Tongue (tissue), 2 donors: ENCODE data around the gene ZPLD1. TPM values are rescaled to one million over a fixed set of nuclear protein-coding genes. Genes with fewer than 3 reads are reported as not detected.

ENCODE experiments used
- DNase-seq: peaks from one replicate; pipeline ENCODE4 v3.0.0-alpha.2; 2015
- total RNA-seq: library from RNA; depleted of rRNA; stranded (reverse); fragments of >200 nt; gene quantifications from one replicate; pipeline ENCODE4 v1.2.3, GENCODE V29; 2014

The ZPLD1 gene
- total RNA-seq: not detected

DNA sequence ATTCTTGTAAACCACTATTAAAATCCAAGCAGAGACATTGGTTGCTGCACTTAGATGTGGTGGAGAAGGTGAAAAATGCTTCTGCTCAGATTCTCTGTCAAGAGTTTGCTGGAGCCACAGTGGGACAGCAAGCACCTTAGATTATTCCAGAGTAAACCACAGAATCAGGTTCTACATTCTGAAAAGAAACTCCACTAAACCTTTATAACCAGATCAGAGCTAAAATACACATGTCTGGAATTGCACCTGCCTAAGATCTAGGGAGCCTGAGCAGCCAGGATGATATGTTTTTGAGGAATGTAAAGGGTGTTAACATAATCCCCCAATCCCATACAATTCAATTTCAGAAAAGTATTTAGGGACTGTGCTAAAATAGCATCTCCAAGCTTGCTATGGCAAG, at the start of gene ZPLD1:
ZPLD1 (plus strand) TSS at position 301 of the 400 bp plus-strand sequence. CDS start 3,473 bp downstream, outside the sequence.
- no peak for DNase-seq

DNA sequence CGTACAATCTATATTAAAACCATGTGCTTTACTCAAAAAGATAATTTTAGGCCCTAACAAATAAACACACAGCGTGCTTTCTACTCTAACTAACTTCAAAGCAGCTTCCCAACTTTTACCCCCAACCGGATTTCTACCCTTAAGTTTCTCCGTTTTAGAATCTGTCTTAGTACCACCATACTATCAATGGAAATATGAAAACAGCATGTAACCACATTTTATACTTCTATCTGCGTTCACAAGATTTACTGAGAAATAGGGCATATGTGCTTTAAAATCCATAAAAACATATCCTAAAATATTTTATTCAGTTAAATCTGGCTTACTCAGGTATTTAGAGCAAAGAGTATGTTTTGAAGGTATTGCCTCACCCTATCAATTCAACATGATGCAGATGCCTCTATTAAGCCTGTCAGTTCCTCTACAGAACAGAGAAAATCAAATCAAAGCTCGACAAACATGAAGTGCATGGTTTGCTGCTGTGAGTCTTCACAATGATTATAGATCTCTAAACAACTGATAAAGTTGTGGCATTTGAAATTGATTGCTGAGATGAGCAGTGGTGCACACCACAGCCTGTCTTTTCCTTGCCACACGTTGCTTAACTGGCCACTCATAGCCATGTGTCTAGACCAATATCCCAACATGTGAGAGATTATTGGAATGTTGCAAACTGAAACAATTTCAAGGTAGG, 44.5 kb upstream of the ZPLD1 start:
- DNase-seq: no peak

DNA sequence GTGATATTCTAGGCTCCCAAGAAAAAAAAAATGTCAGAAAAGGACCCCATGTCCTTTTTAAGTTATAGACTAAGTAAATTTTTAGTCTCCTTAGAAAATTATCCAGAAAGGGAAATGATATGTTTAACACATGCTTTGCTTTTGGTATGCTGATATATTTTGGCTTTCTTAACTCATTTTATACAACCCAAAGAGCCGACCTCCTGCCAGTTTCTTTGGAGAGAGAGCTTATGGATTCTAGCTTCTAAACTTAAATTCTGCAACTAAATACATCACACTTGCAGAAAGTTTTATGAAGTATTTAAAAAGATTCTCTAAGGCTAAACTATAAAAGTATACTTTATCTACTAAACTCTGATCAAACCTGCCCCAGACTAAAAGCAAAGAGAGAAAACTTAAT, 43.9 kb upstream of the ZPLD1 start:
- DNase-seq: no peak

DNA sequence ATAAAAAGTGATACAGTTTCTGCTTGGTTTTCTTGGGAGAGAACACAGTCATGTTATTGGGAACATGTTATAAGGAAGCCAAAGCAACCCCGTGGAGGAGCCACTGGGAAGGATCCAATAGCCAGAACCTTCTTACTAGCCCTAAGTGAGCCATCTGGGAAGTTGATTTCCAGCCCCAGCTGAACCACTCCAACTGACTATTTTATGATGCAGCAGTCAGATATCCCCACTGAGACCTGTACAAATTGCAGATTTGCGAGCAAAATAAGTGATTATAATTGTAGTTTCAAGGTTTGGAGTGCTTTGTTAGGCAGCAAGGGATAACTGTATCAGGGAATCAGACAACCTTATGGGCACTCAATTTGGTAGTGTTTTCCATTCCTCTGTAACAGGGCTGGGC, 43.3 kb upstream of the ZPLD1 start:
- no peak for DNase-seq

DNA sequence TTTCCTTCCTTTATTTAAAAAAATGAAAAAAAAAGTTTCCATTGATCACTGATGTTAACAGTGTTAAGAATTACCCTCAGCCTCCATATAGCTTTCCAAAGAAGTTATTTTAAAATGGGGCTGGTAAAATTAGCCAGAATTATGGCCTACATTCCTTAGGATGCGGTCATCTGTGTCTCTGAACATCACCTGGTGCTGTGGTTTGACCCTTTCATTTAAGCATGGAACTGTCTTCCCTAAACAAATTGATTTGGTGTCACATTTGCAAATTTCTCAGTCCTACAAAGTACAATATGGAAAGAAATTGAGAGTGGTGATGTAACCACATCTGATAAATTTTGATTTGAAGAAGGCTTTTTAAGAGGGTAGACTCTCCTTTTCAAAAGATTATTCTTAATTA, 40.3 kb upstream of the ZPLD1 start:
- no peak for DNase-seq

DNA sequence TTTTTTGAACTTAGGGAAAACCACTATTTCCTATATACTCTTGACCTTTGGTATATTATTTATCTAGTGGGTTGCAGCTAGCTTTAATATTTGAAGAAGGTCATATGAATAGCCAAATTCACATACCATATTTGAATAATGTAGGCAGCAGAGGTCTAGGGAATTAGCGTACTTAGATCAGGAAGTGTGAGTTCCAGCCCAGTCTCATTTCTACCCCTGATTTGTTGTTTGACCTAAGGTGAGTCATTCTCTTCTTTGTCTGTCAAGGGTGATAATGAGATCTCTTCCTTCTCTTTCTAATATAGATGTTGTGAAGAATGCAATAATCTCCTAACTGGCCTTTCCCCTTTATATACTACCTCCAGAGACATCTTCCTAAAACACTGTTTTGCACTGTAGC, 36.6 kb upstream of the ZPLD1 start:
- DNase-seq: no peak

DNA sequence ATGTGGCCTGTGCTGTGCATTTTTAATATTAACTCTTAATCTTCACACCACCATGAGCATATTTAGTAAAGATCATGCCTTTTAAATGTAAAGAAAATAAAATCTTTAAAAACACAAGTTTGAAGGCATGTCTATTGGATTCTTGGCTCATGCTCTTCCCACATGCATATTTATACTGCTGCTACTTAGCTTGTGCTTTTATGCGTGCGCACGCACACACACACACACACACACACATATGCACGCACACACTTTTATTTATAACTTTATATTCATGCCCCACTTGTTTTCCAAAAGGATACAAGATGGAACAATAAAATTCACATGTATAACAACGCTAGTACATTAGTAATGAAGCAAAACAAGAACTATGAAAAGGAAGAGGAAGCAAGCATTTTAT, 36.1 kb upstream of the ZPLD1 start:
- no peak for DNase-seq

DNA sequence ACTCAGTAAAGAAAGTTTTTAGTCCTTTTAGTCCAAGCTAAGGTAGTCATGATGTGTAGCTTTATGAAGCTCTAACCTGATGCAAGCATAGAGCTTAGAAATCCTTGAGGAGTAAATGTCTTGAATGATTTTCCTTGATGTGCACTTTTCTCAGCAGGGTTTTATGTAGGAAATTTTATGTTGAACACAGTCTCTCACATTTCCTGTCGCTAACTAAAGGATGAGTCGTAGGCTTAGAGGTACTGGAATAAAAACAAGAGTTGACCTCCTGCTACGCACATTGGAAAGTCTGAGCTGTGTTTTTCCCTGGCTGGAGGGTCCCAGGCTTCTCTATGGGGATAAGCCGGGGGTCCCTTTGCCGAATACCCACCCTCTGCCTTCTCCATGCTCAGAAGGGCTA, 34.7 kb upstream of the ZPLD1 start:
- no peak for DNase-seq

DNA sequence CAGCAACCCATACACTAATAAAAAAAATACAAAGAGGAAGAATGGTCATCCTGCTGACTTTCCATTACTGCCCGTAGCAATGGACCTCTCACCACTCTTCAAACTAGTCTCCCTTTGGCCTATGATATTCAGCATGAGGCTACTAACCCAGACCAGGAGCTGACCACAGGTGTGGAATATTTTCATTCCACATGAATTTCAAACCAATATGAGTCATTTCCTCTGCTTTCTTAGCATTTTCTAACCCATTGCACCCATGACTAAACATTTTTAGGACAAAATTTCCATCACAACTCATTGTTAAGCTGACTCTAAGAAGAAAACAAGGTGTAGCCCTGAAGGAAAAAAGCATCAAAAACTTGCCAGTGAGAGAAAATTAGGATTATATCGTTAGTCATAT, 34.0 kb upstream of the ZPLD1 start:
- no peak for DNase-seq

DNA sequence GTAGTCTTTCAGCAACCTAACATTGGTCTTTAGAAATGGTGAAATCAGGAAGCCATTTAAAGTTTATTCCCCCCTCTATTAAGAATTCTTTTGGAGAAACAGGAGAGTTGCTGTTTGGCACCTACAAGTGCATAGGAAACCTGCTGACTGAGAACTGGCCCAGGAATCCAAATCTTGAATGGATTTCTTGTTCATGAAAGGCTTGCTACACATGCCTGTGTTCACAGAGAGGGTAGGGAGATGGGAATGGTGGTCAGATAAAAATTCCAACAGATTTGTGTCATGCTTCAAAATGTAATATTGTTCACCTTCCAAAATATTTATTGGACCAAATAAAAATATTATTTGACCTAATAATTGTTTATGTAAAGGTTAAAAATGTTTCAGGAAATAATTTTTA, 24.2 kb upstream of the ZPLD1 start:
- no peak for DNase-seq

DNA sequence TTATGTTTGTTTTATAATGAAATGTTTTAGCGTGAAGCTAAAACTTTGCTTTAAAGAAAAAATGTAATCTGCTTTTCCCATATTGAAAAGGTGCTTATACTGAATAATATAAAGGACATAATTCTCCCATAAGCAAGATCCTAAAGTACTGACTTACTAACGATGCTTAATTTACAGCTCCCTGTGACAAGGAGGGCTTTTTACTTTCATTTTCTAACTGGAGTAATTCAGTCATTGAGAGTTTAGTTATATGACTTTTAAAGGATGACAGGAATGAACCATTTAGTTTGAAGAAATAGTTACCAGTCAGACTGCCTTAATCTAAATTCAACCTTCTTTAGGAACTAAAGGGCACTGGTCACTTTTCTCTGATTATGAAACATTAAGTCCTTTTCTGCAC, 19.3 kb upstream of the ZPLD1 start:
- no peak for DNase-seq

DNA sequence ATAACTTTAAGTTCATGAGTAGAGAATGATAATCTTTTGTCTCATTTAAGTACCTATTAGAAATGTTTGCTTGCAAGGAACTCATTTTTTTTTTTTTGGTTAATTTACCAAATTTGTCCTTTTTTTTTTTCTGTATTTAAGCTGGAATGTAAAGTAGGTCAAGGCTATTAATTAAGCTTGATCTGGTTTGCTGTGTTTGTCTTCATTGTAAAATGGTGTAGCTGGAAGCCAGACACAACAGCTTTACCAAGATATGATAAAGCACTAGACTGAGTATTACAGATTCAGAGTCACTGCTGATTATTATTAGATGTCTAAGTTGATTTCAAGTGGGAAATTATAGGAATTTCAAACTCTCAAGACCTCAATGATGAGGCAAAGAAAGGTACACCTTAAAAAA, 15.0 kb upstream of the ZPLD1 start:
- DNase-seq: no peak

DNA sequence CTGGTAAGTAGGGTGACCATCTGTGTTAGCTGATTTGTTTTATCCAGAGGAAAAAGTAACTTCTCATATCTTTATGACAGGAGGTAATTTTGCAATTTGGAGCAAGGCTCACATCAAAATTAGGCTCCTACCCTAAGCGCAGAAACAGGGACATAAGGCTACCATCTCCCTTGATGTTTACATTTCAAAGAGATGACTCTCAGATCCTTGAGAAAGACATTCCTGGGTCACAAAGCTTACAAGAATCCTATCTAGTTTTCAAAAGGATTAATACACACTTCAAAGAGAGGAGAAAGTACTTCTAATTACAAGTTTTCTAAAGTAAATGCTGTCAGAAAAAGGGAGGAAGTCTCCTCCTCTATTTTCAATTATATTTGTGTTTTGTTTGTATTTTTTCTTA, 7.0 kb downstream of the ZPLD1 start:
- DNase-seq: no peak

DNA sequence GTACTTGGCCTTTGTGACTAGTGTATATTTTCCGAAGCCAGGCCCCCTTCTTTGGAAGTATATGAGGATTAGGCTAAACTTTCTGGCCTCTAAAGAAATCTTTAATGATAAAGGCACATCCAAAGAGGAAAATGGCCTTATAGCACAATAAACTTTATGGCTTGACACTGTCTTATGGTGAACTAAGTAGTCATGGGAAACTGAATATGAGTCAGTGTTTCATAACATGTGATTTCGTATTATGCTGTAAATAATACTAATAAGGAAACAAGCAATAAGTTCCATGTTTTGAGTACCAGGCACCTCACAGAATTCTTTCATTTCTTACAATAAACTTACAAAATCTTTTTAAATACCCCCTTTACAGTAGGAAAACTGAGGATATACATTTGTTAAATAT, 8.2 kb downstream of the ZPLD1 start:
- no peak for DNase-seq

DNA sequence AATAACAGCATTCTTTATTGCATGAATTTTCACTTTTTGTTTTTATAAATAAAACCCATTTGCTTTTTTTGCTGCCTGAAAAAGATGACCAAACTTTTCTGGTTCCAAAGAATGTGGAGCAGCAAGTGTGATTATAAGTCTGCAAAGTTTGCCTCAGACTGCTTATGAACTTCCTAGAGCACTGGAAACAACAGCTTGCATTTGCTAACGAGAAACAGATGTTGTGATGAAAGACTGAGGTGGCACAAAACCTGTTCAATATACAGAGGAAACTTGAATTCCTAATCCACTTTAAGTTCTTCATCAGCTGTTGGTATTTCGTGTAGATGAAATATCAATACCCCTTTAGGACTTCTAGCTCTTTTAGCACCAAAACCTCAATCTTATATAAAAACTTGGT, 9.3 kb downstream of the ZPLD1 start:
- peak; percentile 45 for DNase-seq

DNA sequence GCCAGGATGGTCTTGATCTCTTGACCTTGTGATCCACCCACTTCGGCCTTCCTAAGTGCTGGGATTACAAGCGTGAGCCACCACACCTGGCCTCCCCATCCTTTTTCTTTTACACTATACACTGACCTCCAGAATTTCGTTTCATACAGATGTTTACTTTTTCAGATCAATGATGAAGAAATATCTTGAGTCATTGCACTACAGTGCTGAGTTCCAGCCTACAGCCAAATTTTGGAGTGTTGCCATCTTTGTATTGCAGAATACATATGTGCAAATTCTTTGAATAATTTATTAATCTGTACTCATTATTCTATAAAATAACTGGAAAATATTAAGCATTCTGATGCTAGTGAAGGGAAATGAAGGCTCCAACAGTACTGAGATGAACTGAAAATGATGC, 12.5 kb downstream of the ZPLD1 start:
- no peak for DNase-seq

DNA sequence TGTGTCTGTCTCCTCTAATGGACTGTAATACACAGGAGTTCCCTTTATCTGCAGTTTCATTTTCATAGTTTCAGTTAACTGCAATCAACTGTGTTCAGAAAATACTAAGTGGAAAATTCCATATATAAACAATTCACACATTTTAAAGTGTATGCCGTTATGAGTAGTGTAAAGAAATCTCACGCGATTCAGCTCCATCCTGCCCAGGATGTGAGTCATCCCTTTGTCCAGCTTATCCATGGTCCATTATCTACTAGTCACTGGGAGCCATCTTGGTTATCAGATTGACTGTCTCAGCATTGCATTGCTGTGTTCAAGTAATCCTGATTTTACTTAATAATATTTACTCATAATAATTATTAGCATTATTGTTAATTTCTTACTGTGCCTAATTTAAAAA, 14.5 kb downstream of the ZPLD1 start:
- no peak for DNase-seq

DNA sequence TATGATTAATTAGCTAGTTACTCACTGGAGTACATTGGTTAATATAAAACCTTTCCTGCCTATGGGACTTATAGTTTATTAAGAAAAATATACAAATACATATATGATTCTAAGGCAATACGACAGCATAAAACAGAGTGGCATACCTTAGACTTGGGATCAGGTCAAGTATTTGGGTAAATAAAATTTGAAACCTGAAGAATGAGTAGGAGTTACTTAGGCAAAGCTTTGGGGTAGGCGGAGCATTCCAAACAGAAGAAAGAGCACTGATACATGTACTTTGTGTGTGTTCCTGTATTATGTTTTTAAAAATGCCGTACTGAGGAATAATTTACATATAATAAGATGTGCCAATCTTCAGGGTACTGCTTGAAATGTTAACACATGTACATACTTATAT, 15.1 kb downstream of the ZPLD1 start:
- DNase-seq: no peak

DNA sequence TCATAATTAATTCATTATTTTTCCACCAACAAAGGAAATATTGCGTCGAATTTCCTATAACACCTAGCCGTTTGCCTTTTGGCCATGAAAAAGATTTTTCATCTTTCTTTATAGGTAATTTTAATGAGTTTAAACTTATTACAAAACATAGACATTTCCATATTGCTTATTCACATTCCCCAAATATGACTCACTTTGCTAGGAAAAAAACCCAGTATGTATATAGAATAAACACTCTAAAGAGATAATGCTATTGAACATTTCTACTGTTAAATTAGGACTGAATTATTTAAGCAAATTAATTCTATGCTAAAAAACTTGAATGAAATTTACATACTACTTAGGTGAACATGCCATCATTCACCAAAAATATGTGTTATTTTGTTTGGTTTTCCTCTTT, 16.2 kb downstream of the ZPLD1 start:
- no peak for DNase-seq

DNA sequence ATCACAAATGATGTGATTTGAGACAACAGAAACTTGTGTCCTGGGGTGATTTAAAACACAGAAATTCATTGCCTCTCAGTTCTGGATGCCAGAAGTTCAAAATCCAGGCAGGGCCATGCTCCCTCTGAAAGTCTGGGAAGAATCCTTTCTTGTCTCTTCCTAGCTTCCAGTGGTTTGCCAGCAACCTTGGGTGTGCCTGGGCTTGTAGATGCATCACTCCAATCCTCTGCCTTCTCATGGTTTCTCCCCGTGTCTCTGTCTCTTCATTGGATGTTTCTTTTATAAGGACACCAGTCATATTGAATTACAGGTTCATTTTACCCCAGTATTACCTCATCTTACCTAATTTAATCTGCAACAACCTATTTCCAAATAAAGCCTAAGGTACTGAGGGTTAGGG, 16.7 kb downstream of the ZPLD1 start:
- DNase-seq: no peak

DNA sequence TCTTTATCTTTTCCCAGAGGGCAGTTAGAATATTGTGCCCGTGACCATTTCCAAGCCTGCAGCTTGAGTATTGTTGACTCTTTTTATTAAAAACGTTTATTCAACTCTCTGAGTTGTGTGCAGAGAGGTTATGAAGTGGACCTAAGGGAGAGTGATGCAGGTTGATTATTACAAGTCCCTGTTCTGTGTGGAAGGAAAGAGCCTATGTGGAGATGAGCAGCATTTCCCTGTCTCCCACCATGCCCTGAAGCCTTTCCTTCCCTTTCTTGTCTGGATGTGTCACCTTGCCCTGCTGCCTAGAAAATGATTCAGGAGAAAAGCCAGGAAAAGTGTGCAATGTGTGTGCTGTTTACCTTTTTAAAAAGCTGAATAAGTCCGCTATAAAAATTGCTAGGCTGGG, 19.4 kb downstream of the ZPLD1 start:
- DNase-seq: no peak

DNA sequence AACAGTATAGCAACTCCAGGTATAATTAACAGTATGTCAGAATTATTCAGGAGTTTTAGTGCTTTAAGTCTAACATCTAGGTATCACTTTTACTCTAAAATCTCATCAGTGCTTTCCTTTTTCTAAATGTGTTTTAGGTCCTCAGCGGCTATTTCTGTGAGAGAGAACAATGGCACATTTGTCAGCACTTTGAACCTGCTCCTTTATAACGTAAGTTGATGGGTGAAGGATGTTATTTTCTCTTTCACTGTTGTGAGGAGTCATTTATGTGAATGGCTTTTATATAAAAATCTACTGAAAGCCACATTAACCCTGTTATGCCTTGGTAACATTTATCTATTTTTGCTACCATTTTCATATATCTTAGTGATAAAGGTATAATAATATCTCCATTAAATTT, 22.8 kb downstream of the ZPLD1 start:
- DNase-seq: no peak

DNA sequence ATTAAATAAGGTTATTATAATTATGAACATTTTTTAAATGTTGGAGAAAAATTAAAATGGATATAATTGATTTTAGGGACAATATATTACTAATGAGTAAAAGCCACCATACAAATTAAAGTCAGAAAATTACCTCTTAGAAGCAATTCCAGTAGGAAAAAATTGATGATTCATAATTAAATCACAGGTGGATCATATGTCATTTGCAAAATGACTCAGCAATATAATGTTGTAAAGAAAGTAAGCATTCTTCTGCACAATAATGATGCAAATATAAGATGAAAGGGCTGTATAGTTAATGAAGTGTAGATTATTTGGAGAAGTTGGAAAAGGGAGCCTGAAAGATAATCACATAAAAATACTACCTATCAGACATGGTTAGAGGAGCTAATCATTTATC, 25.8 kb downstream of the ZPLD1 start:
- DNase-seq: no peak

DNA sequence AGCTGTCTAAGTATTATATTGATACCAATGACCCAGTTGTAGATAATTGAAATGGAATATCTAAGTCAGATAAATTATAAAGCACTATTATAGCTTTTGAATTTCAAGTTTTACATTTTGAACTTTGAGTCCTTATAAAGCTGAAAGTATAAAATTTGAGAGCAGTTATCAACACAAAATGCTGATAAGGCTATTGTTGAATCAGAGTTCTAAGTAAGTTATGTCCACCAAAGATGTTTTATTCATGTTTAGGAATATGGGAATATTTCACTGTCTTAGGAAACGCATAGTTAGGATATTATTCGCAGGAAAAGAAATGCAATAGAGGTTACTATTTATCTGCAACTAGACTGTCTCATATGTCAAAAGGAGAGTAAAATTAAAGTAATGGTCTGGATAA, 29.4 kb downstream of the ZPLD1 start:
- DNase-seq: no peak

DNA sequence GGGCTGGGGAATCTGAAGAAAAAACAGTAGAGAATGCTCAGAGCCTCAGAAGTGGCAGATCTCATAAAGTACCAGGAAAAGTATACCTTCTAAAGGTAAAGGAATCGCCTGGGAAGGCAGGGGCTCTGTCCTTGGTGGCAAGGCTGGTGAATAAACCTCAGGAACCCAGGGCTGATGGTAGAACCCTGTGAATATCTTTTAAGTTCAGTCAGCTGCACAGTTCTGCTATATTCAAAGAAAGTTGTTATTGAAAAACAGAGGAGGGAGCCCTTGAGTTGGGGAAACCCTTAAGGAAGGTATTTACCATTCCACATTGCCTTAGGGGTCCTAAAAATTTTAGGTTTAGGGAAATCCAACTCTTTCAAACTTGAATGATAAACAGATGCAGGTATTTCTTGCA, 31.2 kb downstream of the ZPLD1 start:
- no peak for DNase-seq
